ENCODE data around the gene SORT1.

- TF ChIP-seq, protein P1, sequence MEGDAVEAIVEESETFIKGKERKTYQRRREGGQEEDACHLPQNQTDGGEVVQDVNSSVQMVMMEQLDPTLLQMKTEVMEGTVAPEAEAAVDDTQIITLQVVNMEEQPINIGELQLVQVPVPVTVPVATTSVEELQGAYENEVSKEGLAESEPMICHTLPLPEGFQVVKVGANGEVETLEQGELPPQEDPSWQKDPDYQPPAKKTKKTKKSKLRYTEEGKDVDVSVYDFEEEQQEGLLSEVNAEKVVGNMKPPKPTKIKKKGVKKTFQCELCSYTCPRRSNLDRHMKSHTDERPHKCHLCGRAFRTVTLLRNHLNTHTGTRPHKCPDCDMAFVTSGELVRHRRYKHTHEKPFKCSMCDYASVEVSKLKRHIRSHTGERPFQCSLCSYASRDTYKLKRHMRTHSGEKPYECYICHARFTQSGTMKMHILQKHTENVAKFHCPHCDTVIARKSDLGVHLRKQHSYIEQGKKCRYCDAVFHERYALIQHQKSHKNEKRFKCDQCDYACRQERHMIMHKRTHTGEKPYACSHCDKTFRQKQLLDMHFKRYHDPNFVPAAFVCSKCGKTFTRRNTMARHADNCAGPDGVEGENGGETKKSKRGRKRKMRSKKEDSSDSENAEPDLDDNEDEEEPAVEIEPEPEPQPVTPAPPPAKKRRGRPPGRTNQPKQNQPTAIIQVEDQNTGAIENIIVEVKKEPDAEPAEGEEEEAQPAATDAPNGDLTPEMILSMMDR (IDR thresholded peaks at IDR 0.05 in 8 of 11, conservative IDR thresholded peaks at IDR 0.05 in 3 of 11) = no peak
- TF ChIP-seq POLR2A (IDR thresholded peaks at IDR 0.05) (no peak), POLR2AphosphoS5 (IDR thresholded peaks at IDR 0.05) (no peak)
These were observed 24.6 kb downstream of the SORT1 start for GRCh38 chr1:109373126-109373525.
